ENCODE data around the gene STARD8.

- TF ChIP-seq RAD21 (conservative IDR thresholded peaks at IDR 0.05 in 1 of 2, IDR thresholded peaks at IDR 0.05 in 1 of 2) (no peak), POLR2A (IDR thresholded peaks at IDR 0.05; ENCODE audit: low read length) (no peak), CTCF (IDR thresholded peaks at IDR 0.05) (no peak), ZFP36 (IDR thresholded peaks at IDR 0.05; ENCODE audit: borderline replicate concordance, partially characterized antibody) (no peak), REST (IDR thresholded peaks at IDR 0.05) (no peak), EP300 (IDR thresholded peaks at IDR 0.05) (no peak), MAZ (IDR thresholded peaks at IDR 0.05; ENCODE audit: borderline replicate concordance, low read depth, low read length) (no peak), KDM1A (IDR thresholded peaks at IDR 0.05; ENCODE audit: low read depth) (no peak), ESRRA (IDR thresholded peaks at IDR 0.05; ENCODE audit: borderline replicate concordance, low read length) (no peak)
- TF ChIP-seq, protein P1, sequence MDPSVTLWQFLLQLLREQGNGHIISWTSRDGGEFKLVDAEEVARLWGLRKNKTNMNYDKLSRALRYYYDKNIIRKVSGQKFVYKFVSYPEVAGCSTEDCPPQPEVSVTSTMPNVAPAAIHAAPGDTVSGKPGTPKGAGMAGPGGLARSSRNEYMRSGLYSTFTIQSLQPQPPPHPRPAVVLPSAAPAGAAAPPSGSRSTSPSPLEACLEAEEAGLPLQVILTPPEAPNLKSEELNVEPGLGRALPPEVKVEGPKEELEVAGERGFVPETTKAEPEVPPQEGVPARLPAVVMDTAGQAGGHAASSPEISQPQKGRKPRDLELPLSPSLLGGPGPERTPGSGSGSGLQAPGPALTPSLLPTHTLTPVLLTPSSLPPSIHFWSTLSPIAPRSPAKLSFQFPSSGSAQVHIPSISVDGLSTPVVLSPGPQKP (IDR thresholded peaks at IDR 0.05; ENCODE audit: low read depth, low read length), result no peak
These were observed 78.9 kb downstream of the STARD8 start for GRCh38 chrX:68726366-68726765.

Data from A549 (cell line).